Parathyroid adenoma (tissue), 2 donors: ENCODE measurements around the gene MRPL36.

ENCODE experiments used
- H2AFZ ChIP-seq: fragments of 300-600 bp; sonication (generic); one replicate; pipeline ENCODE4 v1.7.0; 2017; ENCODE audit warnings: antibody characterized with exemption, mild to moderate bottlenecking
- H3K27ac ChIP-seq: fragments of 300-600 bp; sonication (generic); one replicate; pipeline ENCODE4 v1.7.0; 2017
- H3K27me3 ChIP-seq: fragments of 300-600 bp; sonication (generic); one replicate; pipeline ENCODE4 v1.7.0; 2017; ENCODE audit warnings: low read length; ENCODE audit not compliant: control insufficient read depth, insufficient read depth
- H3K36me3 ChIP-seq: fragments of 300-600 bp; sonication (generic); one replicate; pipeline ENCODE4 v1.7.0; 2017; ENCODE audit warnings: low read length; ENCODE audit not compliant: control insufficient read depth, insufficient read depth
- H3K4me1 ChIP-seq: fragments of 300-600 bp; sonication (generic); one replicate; pipeline ENCODE4 v1.7.0; 2017; ENCODE audit warnings: control low read depth
- H3K4me2 ChIP-seq: fragments of 300-600 bp; sonication (generic); one replicate; pipeline ENCODE4 v1.7.0; 2017; ENCODE audit warnings: low read length
- H3K4me3 ChIP-seq: fragments of 300-600 bp; sonication (generic); one replicate; pipeline ENCODE4 v1.7.0; 2017; ENCODE audit warnings: low read depth, low read length
- H3K79me2 ChIP-seq: fragments of 300-600 bp; sonication (generic); one replicate; pipeline ENCODE4 v1.7.0; 2017; ENCODE audit warnings: control low read depth
- H3K9ac ChIP-seq: fragments of 300-600 bp; sonication (generic); one replicate; pipeline ENCODE4 v1.7.0; 2017; ENCODE audit warnings: mild to moderate bottlenecking
- H3K9me3 ChIP-seq: fragments of 300-600 bp; sonication (generic); one replicate; pipeline ENCODE4 v1.7.0; 2017; ENCODE audit warnings: low read length; ENCODE audit not compliant: control insufficient read depth
- TF ChIP-seq, protein P1 (sequence below): fragments of 300-600 bp; sonication (generic); IDR thresholded peaks from one replicate; pipeline ENCODE4 v1.7.0; 2017; ENCODE audit warnings: antibody characterized with exemption, mild to moderate bottlenecking
- donor health status: primary hyperparathyroidism.

MRPL36 gene

DNA sequence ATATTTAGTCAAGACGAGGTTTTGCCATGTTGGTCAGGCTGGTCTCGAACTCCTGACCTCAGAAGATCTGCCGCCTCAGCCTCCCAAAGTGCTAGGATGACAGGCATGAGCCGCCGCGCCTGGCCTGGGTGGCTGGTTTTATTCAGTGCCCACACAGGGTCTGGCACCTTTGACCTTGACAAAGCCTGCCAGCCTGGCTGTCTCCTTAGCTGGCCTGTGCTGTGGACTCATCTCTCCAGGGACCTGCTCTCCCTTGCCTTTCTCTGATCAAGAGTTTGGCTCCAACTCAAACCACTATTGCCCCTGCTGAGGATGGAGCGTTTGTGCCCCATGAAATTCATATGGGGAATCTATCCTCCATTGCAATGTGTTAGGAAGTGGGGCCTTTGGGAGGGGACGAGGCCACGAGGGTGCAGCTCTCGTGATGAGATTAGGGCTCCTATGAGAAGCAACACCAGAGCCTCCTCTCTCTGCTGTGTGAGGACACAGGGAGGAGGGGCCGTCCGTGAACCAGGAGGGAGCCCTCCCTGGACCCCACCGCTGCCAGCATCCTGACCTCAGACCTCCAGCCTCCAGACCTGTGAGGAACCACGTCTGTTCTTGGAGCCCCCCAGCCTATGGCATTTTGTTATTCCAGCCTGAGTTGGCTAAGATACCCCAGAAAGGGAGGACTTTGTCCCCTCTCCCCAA, 45.0 kb downstream of the MRPL36 start:
- no peaks in the 10 kb centered on the region for H3K36me3 ChIP-seq
- H3K9me3 ChIP-seq: no peaks in the 10 kb centered on the region
- H3K4me3 ChIP-seq: no peak overlapping the region
- no peak overlapping the region for H2AFZ ChIP-seq
- H3K27me3 ChIP-seq: no peaks in the 10 kb centered on the region
- TF ChIP-seq, protein P1, sequence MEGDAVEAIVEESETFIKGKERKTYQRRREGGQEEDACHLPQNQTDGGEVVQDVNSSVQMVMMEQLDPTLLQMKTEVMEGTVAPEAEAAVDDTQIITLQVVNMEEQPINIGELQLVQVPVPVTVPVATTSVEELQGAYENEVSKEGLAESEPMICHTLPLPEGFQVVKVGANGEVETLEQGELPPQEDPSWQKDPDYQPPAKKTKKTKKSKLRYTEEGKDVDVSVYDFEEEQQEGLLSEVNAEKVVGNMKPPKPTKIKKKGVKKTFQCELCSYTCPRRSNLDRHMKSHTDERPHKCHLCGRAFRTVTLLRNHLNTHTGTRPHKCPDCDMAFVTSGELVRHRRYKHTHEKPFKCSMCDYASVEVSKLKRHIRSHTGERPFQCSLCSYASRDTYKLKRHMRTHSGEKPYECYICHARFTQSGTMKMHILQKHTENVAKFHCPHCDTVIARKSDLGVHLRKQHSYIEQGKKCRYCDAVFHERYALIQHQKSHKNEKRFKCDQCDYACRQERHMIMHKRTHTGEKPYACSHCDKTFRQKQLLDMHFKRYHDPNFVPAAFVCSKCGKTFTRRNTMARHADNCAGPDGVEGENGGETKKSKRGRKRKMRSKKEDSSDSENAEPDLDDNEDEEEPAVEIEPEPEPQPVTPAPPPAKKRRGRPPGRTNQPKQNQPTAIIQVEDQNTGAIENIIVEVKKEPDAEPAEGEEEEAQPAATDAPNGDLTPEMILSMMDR: no peak
- H3K4me1 ChIP-seq: no peaks in the 10 kb centered on the region
- H3K79me2 ChIP-seq: no peaks in the 10 kb centered on the region
- H3K4me2 ChIP-seq: no peak overlapping the region
- H3K27ac ChIP-seq: no peak overlapping the region
- no peak overlapping the region for H3K9ac ChIP-seq

GRCh38 chr5:1753490-1753889, 46.1 kb downstream of the MRPL36 start:
- no peak overlapping the region for H3K4me3 ChIP-seq
- H3K36me3 ChIP-seq: no peaks in the 10 kb centered on the region
- H3K27ac ChIP-seq: no peak overlapping the region
- H2AFZ ChIP-seq: no peak overlapping the region
- no peaks in the 10 kb centered on the region for H3K4me1 ChIP-seq
- TF ChIP-seq, protein P1: no peak
- no peaks in the 10 kb centered on the region for H3K79me2 ChIP-seq
- H3K27me3 ChIP-seq: no peaks in the 10 kb centered on the region
- H3K9ac ChIP-seq: no peak overlapping the region
- no peaks in the 10 kb centered on the region for H3K9me3 ChIP-seq
- H3K4me2 ChIP-seq: no peak overlapping the region

DNA sequence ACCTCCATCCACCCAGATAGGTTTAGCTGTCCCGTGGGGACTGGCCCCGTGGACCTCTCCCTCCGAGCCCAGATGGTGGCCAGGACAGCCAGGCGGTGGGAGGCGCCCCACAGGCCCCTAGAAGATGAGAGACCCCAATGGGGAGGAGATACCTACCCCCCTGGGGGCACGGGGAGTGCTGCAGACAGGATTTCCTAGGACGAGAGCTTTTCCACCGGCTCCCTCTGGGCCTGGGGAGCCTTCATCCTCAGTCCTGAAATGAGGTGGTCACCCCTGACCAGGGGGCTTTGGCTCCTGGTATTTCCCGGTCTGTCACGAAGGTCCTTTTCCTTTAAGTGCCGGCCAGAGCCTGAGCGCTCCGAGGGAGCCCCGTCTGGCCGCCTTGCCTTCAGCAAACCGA, 46.8 kb downstream of the MRPL36 start:
- H3K36me3 ChIP-seq: no peaks in the 10 kb centered on the region
- H3K27me3 ChIP-seq: no peaks in the 10 kb centered on the region
- H3K79me2 ChIP-seq: no peaks in the 10 kb centered on the region
- H3K9ac ChIP-seq: no peak overlapping the region
- H3K4me2 ChIP-seq: no peak overlapping the region
- no peak overlapping the region for H2AFZ ChIP-seq
- H3K9me3 ChIP-seq: no peaks in the 10 kb centered on the region
- H3K4me3 ChIP-seq: no peak overlapping the region
- H3K27ac ChIP-seq: no peak overlapping the region
- TF ChIP-seq, protein P1: no peak
- H3K4me1 ChIP-seq: no peaks in the 10 kb centered on the region

GRCh38 chr5:1751864-1752822, 47.5 kb downstream of the MRPL36 start:
- H3K9ac ChIP-seq: no peak overlapping the region
- H2AFZ ChIP-seq: no peak overlapping the region
- H3K4me1 ChIP-seq: no peaks in the 10 kb centered on the region
- H3K36me3 ChIP-seq: no peaks in the 10 kb centered on the region
- H3K4me3 ChIP-seq: no peak overlapping the region
- H3K4me2 ChIP-seq: no peak overlapping the region
- no peaks in the 10 kb centered on the region for H3K79me2 ChIP-seq
- H3K27ac ChIP-seq: no peak overlapping the region
- no peaks in the 10 kb centered on the region for H3K27me3 ChIP-seq
- H3K9me3 ChIP-seq: no peaks in the 10 kb centered on the region
- TF ChIP-seq, protein P1: no peak
